Right renal cortex interstitium (tissue), 3 donors: ENCODE results near the gene ASIC3. TPM values are rescaled to one million over a fixed set of nuclear protein-coding genes. Genes with fewer than 3 reads are reported as not detected.

Experiments used
- DNase-seq, 3 donors: peaks; one replicate each; pipeline ENCODE4 v3.0.0-alpha.2; 2013; ENCODE audit warnings: low read depth in 3 of 3, low spot score in 2 of 3
- polyA plus RNA-seq, 3 donors: library from polyadenylated mRNA; unstranded; fragments of 120-200 nt; gene quantifications; one replicate each; pipeline ENCODE4 v1.2.1, GENCODE V29; 2013; ENCODE audit not compliant: insufficient read length in 3 of 3

The ASIC3 gene
- polyA plus RNA-seq, 3 donors = 1.1 to 2.4 (median 1.2) TPM

GRCh38 chr7:151056283-151056665, 7.9 kb downstream of the ASIC3 start:
- DNase-seq = no peak

- no peak for DNase-seq
These were observed 8.6 kb downstream of the ASIC3 start for GRCh38 chr7:151056666-151057505.

- no peak for DNase-seq
These were observed 9.2 kb downstream of the ASIC3 start, which contains the start of gene CDK5 for GRCh38 chr7:151057506-151057988. Gene CDK5, minus strand, starts transcription at chr7:151057897. Its CDS starts 49 bp downstream, at chr7:151057848.

GRCh38 chr7:151057989-151058780, 9.9 kb downstream of the ASIC3 start:
- DNase-seq = peak; percentile 95 to 99 (median 96)

- no peak for DNase-seq
These were observed 10.5 kb downstream of the ASIC3 start for GRCh38 chr7:151058781-151059366.

- no peak for DNase-seq
These were observed 11.2 kb downstream of the ASIC3 start, which contains the start of gene SLC4A2 for GRCh38 chr7:151059367-151060112. Gene SLC4A2, plus strand, starts transcription at chr7:151059589. Its CDS starts 2,399 bp downstream, at chr7:151061988.

GRCh38 chr7:151060113-151060415, 11.7 kb downstream of the ASIC3 start:
- DNase-seq = no peak

- no peak for DNase-seq
These were observed 12.3 kb downstream of the ASIC3 start for GRCh38 chr7:151060416-151061212.

- no peak for DNase-seq
These were observed 13.1 kb downstream of the ASIC3 start for GRCh38 chr7:151061213-151062110.

GRCh38 chr7:151062111-151062398, 13.7 kb downstream of the ASIC3 start:
- DNase-seq = no peak

- no peak for DNase-seq
These were observed 14.3 kb downstream of the ASIC3 start for GRCh38 chr7:151062399-151063211.

- no peak for DNase-seq
These were observed 14.9 kb downstream of the ASIC3 start for GRCh38 chr7:151063212-151063561.

GRCh38 chr7:151064454-151064853, 16.1 kb downstream of the ASIC3 start:
- no peak for DNase-seq

GRCh38 chr7:151064993-151065392, 16.7 kb downstream of the ASIC3 start:
- DNase-seq = no peak

GRCh38 chr7:151065516-151065915, 17.2 kb downstream of the ASIC3 start:
- no peak for DNase-seq

GRCh38 chr7:151066273-151066974, 18.1 kb downstream of the ASIC3 start:
- no peak for DNase-seq

GRCh38 chr7:151068069-151068773, 19.9 kb downstream of the ASIC3 start:
- no peak for DNase-seq
